NOMO-1 treated with DMSO at 0.1 percent for 48 hours (cell line): Measurements from ENCODE around the gene FABP6.
"Not testable (repeated sequence)": the region's sequence is repeated elsewhere in the genome, so short reads cannot be mapped to it uniquely, and the experiment has no call there.

ENCODE experiments used
- DNase-seq: peaks from one replicate; lab custom pipeline; 2025; ENCODE audit not compliant: unreplicated experiment; lab: John Stamatoyannopoulos, UW

Gene FABP6

GRCh38 chr5:160219356-160219755 is 9.9 kb upstream of the FABP6 start:
- no peak for DNase-seq

DNA sequence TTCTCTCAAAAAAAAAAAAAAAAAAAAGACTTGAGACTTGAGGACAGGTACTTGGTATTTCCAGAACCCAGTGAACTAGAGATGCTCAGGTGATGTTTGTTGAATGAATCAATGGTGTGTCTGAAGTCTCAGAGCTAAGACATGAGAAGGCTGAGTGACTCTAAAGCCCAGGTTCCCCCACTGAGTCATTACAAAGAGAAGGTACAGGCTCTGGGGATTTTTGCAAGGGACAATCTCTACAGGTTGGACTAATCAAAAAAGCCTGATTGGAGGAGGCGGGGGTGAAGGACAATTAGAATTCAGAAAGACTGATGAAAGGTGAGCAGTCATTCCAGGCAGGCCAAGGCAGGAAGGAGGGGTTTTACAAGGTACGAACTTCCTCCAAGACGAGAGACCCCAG is 8.2 kb upstream of the FABP6 start:
- no peak for DNase-seq

- no peak for DNase-seq
These were observed 2.3 kb upstream of the FABP6 start for GRCh38 chr5:160227012-160227411.

GRCh38 chr5:160230686-160231527 is 1.6 kb downstream of the FABP6 start:
- DNase-seq = no peak

GRCh38 chr5:160231783-160232342 is 2.6 kb downstream of the FABP6 start:
- DNase-seq = no peak

- DNase-seq = no peak
These were observed 3.9 kb downstream of the FABP6 start for GRCh38 chr5:160233215-160233614.

DNA sequence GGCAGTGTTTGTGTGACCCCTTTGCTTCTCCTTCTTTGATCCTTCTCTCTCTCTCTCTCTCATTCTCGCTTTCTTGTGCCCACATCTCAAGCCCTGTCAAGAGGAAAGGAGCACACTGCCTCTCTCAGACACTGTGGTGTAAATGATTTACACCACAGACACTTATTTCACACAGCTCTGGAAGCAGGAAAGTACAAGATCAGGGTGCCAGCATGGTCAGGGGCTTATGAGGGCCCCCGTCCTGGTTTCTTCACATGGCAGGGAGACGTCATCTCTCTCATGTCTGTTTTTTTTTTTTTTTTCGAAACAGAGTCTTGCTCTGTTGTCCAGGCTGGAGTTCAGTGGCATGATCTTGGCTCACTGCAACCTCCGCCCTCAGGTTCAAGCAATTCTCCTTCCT is 6.4 kb downstream of the FABP6 start:
- DNase-seq = no peak

DNA sequence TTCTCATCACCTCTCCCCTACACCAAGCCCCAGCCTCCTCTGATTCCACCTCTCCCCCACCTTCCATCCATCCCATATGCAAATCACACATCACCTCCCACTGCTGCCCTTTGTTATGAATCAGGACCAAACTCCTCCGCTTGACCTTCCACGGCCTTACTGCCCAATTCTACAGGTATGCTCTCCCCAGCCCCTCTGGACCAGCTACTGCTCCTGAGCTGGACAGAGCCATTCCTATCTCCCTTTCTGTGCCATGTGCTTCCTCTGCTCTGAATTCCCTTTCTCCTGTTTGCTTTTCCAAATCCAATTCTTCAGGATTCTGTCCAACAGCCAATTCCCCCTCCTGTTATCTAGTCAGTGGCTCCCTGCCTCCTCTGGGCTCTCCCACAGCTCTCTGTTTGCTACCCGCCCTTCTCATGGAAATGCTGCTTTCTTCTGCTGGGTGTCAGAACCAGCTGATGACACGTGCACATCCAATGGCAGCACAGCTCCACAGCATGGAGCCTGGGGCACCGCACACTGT is 8.3 kb downstream of the FABP6 start:
- no peak for DNase-seq

GRCh38 chr5:160240350-160240749 is 11.0 kb downstream of the FABP6 start:
- DNase-seq = no peak

GRCh38 chr5:160242145-160242544 is 12.8 kb downstream of the FABP6 start:
- DNase-seq = no peak

- DNase-seq = no peak
These were observed 16.3 kb downstream of the FABP6 start for GRCh38 chr5:160245506-160246086.

DNA sequence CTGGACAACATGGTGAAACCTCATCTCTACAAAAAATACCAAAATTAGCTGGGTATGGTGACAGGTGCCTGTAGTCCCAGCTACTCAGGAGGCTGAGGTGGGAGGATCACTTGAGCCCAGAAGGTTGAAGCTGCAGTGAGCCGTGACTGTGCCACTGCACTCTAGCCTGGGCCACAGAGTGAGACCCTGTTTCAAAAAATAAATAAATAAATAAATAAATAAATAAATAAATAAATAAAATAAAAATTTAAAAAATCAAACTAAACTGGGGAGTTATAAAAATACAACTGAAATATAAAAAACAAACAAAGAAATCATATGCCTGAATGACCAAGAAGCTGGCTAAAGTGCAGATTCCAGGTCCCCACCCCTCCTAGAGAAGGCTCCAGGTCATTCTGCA is 20.3 kb downstream of the FABP6 start:
- DNase-seq = not testable (repeated sequence)

DNA sequence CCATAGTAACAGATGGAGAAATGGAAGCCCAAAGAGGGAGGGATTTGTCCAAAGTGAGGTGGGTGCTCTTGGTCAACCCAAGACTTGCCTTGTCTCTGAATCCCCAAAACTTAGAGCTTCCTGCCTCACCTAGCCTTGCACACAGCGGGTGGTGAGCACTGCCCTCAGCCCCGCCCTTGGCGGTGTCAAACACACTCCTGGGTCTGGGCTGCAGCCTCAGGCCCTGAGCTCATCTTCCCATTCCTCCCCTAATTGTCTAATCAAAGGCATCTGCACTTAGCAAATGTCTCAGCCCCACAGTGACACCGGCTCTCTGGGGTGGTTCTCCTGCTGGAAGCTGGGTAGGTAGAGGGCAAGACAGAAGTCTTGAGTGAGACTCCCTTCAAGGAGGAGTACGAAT is 20.9 kb downstream of the FABP6 start:
- no peak for DNase-seq

DNA sequence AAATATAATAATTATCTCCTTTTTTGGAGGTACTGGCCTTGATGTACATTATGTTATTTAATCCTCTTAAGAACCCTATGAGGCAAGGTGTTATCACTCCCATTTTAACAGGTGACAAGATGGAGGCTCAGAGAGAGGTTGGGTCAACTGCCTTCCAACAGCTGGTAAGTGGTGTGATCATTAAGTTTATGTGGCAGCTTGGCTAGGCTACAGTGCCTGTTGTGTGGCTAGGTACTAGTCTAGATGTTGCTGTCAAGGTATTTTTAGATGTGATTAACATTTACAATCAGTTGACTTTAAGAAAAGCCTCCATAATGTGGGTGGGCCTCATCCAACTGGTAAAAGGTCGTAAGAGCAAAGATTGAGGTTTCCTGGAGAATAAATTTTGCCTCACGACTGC is 21.5 kb downstream of the FABP6 start:
- DNase-seq = no peak

- DNase-seq = no peak
These were observed 22.3 kb downstream of the FABP6 start for GRCh38 chr5:160251406-160252155.

DNA sequence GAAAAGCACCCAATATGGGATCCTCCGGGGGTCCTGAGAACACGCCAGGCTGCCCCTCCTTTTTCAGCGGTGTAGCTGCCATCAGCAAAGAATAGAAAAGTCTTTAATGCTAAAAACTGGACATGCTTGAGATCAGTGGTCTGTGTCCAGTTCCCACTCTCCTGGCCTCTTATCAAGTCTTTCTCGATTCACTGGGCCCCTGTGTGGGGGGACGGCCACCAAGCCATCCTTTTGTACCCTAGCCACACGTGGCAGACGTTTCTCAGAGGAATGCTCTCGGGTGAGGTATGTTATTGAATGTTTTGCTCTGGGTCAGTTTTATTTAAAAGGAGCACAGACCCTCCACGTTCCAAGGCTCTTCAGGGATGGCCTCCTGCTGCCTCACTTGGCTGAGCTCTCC is 23.6 kb downstream of the FABP6 start:
- no peak for DNase-seq

- DNase-seq = no peak
These were observed 24.1 kb downstream of the FABP6 start for GRCh38 chr5:160253441-160253840.

- DNase-seq = no peak
These were observed 25.4 kb downstream of the FABP6 start for GRCh38 chr5:160254706-160255105.

GRCh38 chr5:160259341-160259740 is 30.0 kb downstream of the FABP6 start:
- DNase-seq = no peak

DNA sequence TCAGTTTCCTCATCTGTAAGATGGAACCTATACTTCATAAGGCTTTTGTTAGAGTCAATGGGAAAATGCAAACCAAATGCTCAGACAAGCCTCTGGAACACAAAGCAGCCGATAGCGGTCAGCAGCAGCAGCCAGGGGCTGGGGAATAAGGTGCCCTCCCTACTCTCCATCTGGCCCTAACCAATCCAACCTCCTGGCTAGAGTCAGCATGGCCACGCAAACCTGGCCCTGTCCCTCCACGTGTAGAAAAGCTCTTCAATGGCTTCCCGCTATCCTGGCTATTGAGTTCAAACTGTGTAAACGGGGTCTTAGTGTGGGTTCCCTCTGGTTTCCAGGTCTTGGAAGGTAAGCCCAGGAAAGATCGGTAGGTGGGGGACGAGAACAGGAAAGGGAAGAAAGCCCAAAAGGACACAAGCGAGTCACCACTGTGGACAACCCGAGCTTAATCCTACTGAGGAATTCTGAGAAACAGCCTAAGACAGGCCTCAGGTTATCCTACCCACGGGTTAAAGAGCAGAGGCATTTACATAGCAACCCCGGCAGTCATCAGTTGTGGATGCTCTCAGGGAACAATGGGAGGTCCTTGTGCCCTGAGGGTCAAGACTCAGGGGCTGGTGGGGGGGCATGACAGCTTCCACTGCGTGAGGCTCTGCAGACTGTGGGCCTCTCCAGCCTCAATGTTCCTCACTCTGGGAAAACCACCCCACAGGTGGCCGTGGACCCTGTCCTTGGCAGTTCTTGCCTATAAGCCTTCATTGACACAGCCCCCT is 30.9 kb downstream of the FABP6 start:
- DNase-seq = no peak
